Esophagus muscularis mucosa (tissue), 4 donors: ENCODE measurements around the gene DIPK1B. TPM values are rescaled to one million over a fixed set of nuclear protein-coding genes. Genes with fewer than 3 reads are reported as not detected.
A peak's percentile ranks its signal among the peaks of the same experiment; 100 is the strongest.
"Not testable (repeated sequence)": the region's sequence is repeated elsewhere in the genome, so short reads cannot be mapped to it uniquely, and the experiment has no call there.

Experiments used
- DNase-seq: peaks from one replicate; pipeline ENCODE4 v3.0.0-alpha.2; 2017; ENCODE audit errors: extremely low spot score
- H3K27ac ChIP-seq, 4 donors: fragments of 200-600 bp; sonication (generic); replicated peaks in 1 of 4; 1 replicate in 3 of 4; 2 replicates in 1 of 4; pipeline ENCODE4 v1.5.1; 2016 to 2019; ENCODE audit warnings: mild to moderate bottlenecking in 1 of 4
- H3K27me3 ChIP-seq, 4 donors: fragments of 200-600 bp; sonication (generic); one replicate each; pipeline versions ENCODE4 v1.5.1 to v1.6.0; 2016 to 2019
- H3K36me3 ChIP-seq, 4 donors: fragments of 200-600 bp; sonication (generic); one replicate each; pipeline ENCODE4 v1.5.1; 2016 to 2019
- H3K4me1 ChIP-seq, 4 donors: fragments of 200-600 bp; sonication (generic); one replicate each; pipeline ENCODE4 v1.5.1; 2016 to 2019
- H3K4me3 ChIP-seq, 4 donors: fragments of 200-600 bp; sonication (generic); 1 replicate in 2 of 4; 2 replicates in 2 of 4; pipeline ENCODE4 v1.5.1; 2016 to 2019; ENCODE audit warnings: mild to moderate bottlenecking in 4 of 4, moderate library complexity in 1 of 4
- H3K9me3 ChIP-seq, 4 donors: fragments of 200-600 bp; sonication (generic); 1 replicate in 3 of 4; 2 replicates in 1 of 4; pipeline ENCODE4 v1.5.1; 2016 to 2019
- EP300 ChIP-seq: sonication (generic); formaldehyde crosslinking; IDR thresholded peaks from one replicate; pipeline ENCODE4 v1.6.1; 2017; ENCODE audit warnings: antibody characterized with exemption
- POLR2A ChIP-seq: fragments of 450-650 bp; IDR thresholded peaks from one replicate; pipeline ENCODE4 v1.6.1; 2017; ENCODE audit warnings: antibody characterized with exemption, moderate library complexity, mild to moderate bottlenecking, low read depth
- POLR2AphosphoS5 ChIP-seq, 2 donors: sonication (generic); formaldehyde crosslinking; IDR thresholded peaks; one replicate each; pipeline ENCODE4 v1.6.1; 2017; ENCODE audit warnings: antibody characterized with exemption in 2 of 2
- WGBS: methylation state at CpG from one replicate; pipeline ENCODE4 v1.1.5; 2018; 5-methylcytosine and 5-hydroxymethylcytosine counted together
- intact Hi-C: fragments of 100-400 bp; cut with DNase I; formaldehyde crosslinking; loops from one replicate; pipeline ENCODE4 v1.15.1; 2023
- total RNA-seq, 4 donors: library from RNA; depleted of rRNA; stranded (reverse); fragments of >200 nt; gene quantifications; one replicate each; pipeline versions ENCODE4 v1.1.0 to v1.2.1, GENCODE V29; 2016
- TF ChIP-seq, protein P1 (sequence below), 3 experiments: fragments of 200-600 bp in 2 of 3; fragments of 450-650 bp in 1 of 3; sonication (generic) in 2 of 3; IDR thresholded peaks; one replicate each; pipeline ENCODE4 v1.5.1; 2017 to 2019; ENCODE audit warnings: antibody characterized with exemption in 3 of 3, mild to moderate bottlenecking in 2 of 3, moderate library complexity in 1 of 3

The DIPK1B gene
- total RNA-seq, 4 donors from 2014 or later, result 6.6 to 27.8 (median 21.5) TPM

DNA sequence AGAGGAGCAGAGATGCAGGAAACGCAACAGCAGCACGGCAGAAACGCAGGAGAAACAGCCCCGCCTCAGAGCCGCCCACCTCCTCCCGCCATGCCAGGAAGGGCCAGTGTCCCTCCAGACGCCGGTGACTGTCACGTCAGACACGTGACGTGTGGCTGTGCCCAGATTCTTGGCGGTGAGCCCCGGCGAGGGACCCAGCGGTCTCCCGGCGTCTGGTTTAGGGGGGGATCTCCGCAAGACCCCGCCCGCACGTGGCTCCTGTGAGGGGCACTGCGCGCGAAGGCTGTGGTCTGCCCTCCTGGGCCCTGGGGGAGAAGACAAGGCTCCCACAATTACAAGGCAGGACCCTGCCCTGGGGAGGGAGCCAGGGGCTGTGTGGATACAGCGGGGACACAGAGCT lies 48.1 kb downstream of the DIPK1B start:
- WGBS, result 79% methylated on average over 14 of the region's 25 CpGs
- TF ChIP-seq, protein P1, sequence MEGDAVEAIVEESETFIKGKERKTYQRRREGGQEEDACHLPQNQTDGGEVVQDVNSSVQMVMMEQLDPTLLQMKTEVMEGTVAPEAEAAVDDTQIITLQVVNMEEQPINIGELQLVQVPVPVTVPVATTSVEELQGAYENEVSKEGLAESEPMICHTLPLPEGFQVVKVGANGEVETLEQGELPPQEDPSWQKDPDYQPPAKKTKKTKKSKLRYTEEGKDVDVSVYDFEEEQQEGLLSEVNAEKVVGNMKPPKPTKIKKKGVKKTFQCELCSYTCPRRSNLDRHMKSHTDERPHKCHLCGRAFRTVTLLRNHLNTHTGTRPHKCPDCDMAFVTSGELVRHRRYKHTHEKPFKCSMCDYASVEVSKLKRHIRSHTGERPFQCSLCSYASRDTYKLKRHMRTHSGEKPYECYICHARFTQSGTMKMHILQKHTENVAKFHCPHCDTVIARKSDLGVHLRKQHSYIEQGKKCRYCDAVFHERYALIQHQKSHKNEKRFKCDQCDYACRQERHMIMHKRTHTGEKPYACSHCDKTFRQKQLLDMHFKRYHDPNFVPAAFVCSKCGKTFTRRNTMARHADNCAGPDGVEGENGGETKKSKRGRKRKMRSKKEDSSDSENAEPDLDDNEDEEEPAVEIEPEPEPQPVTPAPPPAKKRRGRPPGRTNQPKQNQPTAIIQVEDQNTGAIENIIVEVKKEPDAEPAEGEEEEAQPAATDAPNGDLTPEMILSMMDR (IDR thresholded peaks at IDR 0.05), result no peak
- TF ChIP-seq POLR2AphosphoS5 (IDR thresholded peaks at IDR 0.05) (no peak), POLR2A (no peak), EP300 (no peak)
- Histone ChIP-seq H3K4me1 (peaks cover 0 to 22% (median 15%) of the 10 kb centered on the region in 4 donors), H3K27ac (no peak overlapping the region), H3K9me3 (peaks cover 0 to 11% (median 3%) of the 10 kb centered on the region in 4 donors), H3K27me3 (peaks cover 0 to 73% (median 8%) of the 10 kb centered on the region in 4 donors), H3K4me3 (no peak overlapping the region), H3K36me3 (no peaks in the 10 kb centered on the region)
- DNase-seq, result no peak
- intact Hi-C loops, result no loop called here

DNA sequence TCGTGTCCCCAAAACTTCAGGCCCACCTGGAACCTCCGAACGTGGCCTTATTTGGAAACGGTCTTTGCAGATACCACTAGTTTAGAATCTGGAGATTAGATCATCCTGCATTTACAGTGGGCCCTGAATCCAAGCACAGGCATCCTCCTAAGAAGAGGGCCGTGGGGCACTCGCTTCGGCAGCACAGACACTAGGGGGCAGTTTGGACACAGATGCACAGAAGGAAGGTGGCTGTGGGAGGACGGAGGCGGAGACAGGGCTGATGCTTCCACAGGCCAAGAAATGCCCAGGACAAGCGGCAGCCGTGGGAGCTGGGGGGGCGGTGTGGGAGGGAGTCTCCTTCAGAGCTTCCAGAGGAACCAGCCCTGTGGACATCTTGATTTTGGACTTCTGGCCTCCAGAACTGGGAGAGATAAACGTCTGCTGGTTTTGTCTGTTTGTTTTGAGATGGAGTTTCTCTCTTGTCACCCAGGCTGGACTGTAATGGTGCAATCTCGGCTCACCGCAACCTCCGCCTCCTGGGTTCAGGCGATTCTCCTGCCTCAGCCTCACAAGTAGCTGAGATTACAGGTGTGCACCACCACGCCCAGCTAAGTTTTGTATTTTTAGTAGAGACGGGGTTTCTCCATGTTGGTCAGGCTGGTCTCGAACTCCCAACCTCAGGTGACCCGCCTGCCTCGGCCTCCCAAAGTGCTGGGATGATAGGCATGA lies 48.6 kb downstream of the DIPK1B start:
- DNase-seq, H3K36me3 ChIP-seq, H3K4me3 ChIP-seq, intact Hi-C loops, H3K9me3 ChIP-seq, H3K27ac ChIP-seq: not testable (repeated sequence)
- 48% methylated on average over 15 of the region's 22 CpGs for WGBS
- peaks cover 0 to 76% (median 8%) of the 10 kb centered on the region in 4 donors for H3K27me3 ChIP-seq
- TF ChIP-seq, protein P1 (IDR thresholded peaks at IDR 0.05), result peak in 2 of 3 experiments; percentile 19 to 45
- peaks cover 0 to 22% (median 15%) of the 10 kb centered on the region in 4 donors for H3K4me1 ChIP-seq

DNA sequence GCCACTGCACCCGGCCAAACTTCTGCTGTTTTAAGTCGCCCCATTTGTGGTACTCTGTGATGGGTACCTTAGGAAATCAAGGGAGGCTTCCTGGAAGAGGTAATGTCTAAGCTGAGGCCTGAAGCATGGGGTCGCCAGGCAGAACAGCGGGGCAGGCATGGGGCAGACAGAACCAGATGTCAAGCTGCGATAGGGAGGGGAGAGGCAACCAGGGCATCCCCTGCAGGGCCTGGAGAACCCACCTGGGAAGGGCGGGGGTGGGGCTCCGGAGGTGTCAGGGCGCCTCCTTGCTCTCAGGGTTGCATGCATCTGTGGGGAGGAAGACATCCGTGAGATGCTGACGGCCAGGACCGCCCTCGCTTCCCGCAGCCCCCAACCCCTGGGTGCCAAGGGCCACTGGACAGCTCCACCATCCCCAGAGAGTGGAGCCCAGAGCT lies 49.2 kb downstream of the DIPK1B start:
- no peaks in the 10 kb centered on the region for H3K36me3 ChIP-seq
- TF ChIP-seq EP300, result no peak
- TF ChIP-seq POLR2A, result no peak
- TF ChIP-seq, protein P1 (IDR thresholded peaks at IDR 0.05), result no peak
- TF ChIP-seq POLR2AphosphoS5 (IDR thresholded peaks at IDR 0.05), result no peak
- intact Hi-C loops, result no loop called here
- no peak overlapping the region for H3K27ac ChIP-seq
- no peak for DNase-seq
- WGBS, result 100% methylated on average over 2 of the region's 13 CpGs
- H3K27me3 ChIP-seq, result peaks cover 0 to 74% (median 8%) of the 10 kb centered on the region in 4 donors
- peaks cover 0 to 22% (median 15%) of the 10 kb centered on the region in 4 donors for H3K4me1 ChIP-seq
- peaks cover 0 to under 1% (median 0%) of the 10 kb centered on the region in 4 donors for H3K9me3 ChIP-seq
- H3K4me3 ChIP-seq, result no peak overlapping the region

DNA sequence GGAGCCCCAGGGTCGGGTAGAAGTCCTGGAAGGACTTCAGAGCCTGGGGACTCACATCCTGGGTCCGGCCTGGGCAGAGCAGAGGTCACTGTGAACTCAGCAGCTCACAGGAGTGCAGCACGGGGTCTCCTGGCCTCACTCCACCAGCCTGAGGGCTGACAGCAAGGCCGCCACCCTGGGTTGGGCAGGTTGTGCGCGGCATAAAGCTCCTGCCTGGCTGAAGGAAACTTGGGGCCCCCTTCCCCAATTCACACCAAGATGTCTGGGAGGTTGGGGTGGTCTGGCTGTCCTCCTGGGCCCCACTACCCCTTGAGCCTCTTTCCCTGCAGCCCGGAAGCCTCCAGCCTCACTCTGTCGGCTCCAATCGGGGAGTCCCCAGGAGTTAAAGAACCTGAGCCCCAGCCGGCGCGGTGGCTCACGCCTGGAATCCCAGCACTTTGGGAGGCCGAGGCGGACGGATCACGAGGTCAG lies 49.9 kb downstream of the DIPK1B start:
- no peak for DNase-seq
- intact Hi-C loops, result no loop called here
- TF ChIP-seq POLR2A, result no peak
- TF ChIP-seq POLR2AphosphoS5 (IDR thresholded peaks at IDR 0.05), result no peak
- no peak for TF ChIP-seq EP300
- TF ChIP-seq, protein P1 (IDR thresholded peaks at IDR 0.05), result no peak

More for the DNA sequence above, 49.9 kb downstream of the DIPK1B start:
- Histone ChIP-seq H3K4me3 (no peak overlapping the region), H3K9me3 (no peaks in the 10 kb centered on the region), H3K27me3 (peaks cover 0 to 76% (median 8%) of the 10 kb centered on the region in 4 donors), H3K27ac (no peak overlapping the region), H3K36me3 (no peaks in the 10 kb centered on the region), H3K4me1 (peaks cover 0 to 22% (median 15%) of the 10 kb centered on the region in 4 donors)
- WGBS, result 76% methylated on average over 10 of the region's 17 CpGs
